GM21367 (cell line): ENCODE results near the gene MGAT5B.
"Not testable (repeated sequence)": the region's sequence is repeated elsewhere in the genome, so short reads cannot be mapped to it uniquely, and the experiment has no call there.

ENCODE experiments used
- ATAC-seq: cut with Tn5 transposase; IDR thresholded peaks from one replicate; pipeline ENCODE4 v1.9.1; 2021; ENCODE audit not compliant: unreplicated experiment

Gene MGAT5B

GRCh38 chr17:76868176-76868668, at the start of gene MGAT5B:
MGAT5B (plus strand) TSS chr17:76868404; CDS start chr17:76869030, 626 bp downstream.
- no peak for ATAC-seq

- ATAC-seq, result no peak
Measured at GRCh38 chr17:76820039-76820438, 48.2 kb upstream of the MGAT5B start.

GRCh38 chr17:76820561-76820960, 47.6 kb upstream of the MGAT5B start:
- no peak for ATAC-seq

GRCh38 chr17:76822184-76822778, 45.9 kb upstream of the MGAT5B start:
- no peak for ATAC-seq

GRCh38 chr17:76824093-76824492, 44.1 kb upstream of the MGAT5B start:
- no peak for ATAC-seq

- no peak for ATAC-seq
Measured at GRCh38 chr17:76826330-76827068, 41.7 kb upstream of the MGAT5B start.

GRCh38 chr17:76827736-76828135, 40.5 kb upstream of the MGAT5B start:
- no peak for ATAC-seq

GRCh38 chr17:76830987-76831715, 37.1 kb upstream of the MGAT5B start:
- no peak for ATAC-seq

GRCh38 chr17:76833034-76833644, 35.1 kb upstream of the MGAT5B start:
- no peak for ATAC-seq

- no peak for ATAC-seq
Measured at GRCh38 chr17:76833747-76834146, 34.5 kb upstream of the MGAT5B start.

- no peak for ATAC-seq
Measured at GRCh38 chr17:76834870-76835269, 33.3 kb upstream of the MGAT5B start.

GRCh38 chr17:76840443-76840767, 27.8 kb upstream of the MGAT5B start:
- no peak for ATAC-seq

GRCh38 chr17:76840884-76841775, 27.1 kb upstream of the MGAT5B start:
- ATAC-seq, result no peak

- no peak for ATAC-seq
Measured at GRCh38 chr17:76841776-76842405, 26.3 kb upstream of the MGAT5B start.

GRCh38 chr17:76843068-76843467, 25.1 kb upstream of the MGAT5B start:
- not testable (repeated sequence) for ATAC-seq

- no peak for ATAC-seq
Measured at GRCh38 chr17:76843703-76844484, 24.3 kb upstream of the MGAT5B start.

- ATAC-seq, result no peak
Measured at GRCh38 chr17:76844485-76844829, 23.7 kb upstream of the MGAT5B start.

- ATAC-seq, result no peak
Measured at GRCh38 chr17:76844846-76845245, 23.4 kb upstream of the MGAT5B start.

GRCh38 chr17:76845541-76846017, 22.6 kb upstream of the MGAT5B start:
- no peak for ATAC-seq
